Fibroblast of gingiva (primary cell): ENCODE data around the gene LMX1A.

Experiments used
- DNase-seq: peaks from one replicate; pipeline ENCODE4 v3.0.0-alpha.2; 2011; ENCODE audit warnings: low read depth

Gene LMX1A

DNA sequence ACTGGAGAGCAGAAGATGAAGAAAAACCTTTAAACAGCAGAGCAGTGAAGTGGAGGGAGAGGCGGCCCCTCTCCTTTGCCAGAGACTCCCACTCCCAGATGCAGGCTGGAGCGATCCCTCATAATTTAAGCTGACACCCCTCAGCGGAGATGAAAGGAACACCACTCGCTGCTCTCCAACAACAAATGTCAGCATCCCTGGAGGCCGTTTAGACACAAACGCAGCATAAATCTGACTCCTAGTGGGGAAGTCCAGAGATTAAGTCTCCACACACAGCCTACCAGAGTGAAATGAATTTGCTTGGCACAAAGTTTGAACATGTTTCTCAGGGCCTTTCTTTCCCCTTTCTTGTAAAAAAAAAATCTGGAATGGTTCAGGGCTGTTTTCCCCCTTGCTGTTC lies 137.8 kb downstream of the LMX1A start:
- DNase-seq = no peak

- DNase-seq = no peak
Measured at GRCh38 chr1:165217958-165218357, 138.6 kb downstream of the LMX1A start.

- DNase-seq = no peak
Measured at GRCh38 chr1:165216254-165216653, 140.3 kb downstream of the LMX1A start.

- no peak for DNase-seq
Measured at GRCh38 chr1:165215676-165216075, 140.8 kb downstream of the LMX1A start.

GRCh38 chr1:165212229-165212628 lies 144.3 kb downstream of the LMX1A start:
- no peak for DNase-seq

DNA sequence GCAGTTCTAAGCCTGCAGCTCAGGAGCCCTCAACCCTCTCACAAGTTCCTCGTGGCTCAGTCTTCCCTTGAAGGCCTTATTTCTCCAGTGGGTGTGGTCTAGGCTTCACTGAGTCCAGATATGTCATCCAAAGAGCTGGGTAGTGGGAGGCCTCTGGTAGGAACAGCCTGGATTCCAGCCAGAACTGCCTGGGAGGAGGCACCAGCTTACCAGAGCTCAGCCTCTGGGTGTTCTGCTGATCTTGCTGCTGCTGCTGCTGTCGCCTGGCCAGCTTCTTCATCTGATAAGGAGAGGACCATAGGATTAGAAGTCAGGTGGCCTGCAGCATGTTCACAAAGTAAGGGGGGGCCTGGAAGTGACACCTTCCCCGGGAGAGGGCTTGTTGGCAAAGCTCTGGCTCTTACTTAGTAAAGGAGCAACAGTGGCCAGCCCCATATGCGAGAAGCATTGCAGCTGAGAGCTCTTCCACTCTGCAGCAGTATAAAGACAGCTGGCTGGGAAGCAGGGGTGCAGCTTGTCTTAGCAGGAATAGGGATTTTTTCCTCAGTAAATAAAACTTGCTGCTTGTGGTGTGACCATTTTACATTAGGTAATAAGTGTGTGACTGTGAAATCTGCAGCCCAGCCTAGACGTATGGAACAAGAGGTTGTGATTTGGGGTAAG lies 148.5 kb downstream of the LMX1A start:
- no peak for DNase-seq

DNA sequence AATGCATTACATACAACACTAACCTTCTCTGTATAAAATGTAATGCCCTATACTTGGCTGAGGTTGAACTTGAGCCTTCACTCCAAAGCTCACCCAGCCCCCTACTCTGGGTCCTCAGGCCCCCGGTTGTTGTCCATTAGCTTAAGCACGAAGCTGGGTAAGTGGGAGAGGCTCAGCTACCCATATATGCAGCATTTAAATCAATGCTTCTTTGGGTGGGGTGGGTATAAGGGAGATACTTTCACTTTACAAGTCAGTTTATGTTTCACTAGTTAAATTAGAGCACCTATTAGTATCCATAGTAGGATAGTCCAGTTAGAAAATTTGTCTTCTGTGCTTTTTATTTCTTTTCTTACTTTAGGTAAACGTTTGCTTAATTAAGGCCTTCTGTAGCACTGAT lies 151.4 kb downstream of the LMX1A start:
- DNase-seq = no peak

- no peak for DNase-seq
Measured at GRCh38 chr1:165204548-165204947, 152.0 kb downstream of the LMX1A start.

- DNase-seq = no peak
Measured at GRCh38 chr1:165191087-165191486, 165.4 kb downstream of the LMX1A start.

DNA sequence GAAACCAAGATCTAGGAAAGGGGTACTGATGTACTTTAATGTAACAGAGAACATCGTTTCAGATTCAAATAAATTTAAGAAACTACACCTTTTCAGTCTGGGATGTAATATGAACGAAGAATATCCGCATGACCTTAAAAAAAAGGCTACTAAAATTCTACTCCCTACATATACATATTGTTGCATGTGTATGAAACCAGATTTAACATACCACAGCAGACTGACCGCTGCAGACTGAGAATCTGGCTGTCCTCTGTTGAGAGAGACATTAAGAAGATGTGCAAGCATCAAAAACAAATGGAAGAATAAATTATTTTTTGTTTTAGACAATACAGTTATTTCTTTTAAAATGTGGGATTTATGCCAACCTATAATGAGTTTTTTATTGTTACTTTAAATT lies 166.6 kb downstream of the LMX1A start:
- DNase-seq = no peak

DNA sequence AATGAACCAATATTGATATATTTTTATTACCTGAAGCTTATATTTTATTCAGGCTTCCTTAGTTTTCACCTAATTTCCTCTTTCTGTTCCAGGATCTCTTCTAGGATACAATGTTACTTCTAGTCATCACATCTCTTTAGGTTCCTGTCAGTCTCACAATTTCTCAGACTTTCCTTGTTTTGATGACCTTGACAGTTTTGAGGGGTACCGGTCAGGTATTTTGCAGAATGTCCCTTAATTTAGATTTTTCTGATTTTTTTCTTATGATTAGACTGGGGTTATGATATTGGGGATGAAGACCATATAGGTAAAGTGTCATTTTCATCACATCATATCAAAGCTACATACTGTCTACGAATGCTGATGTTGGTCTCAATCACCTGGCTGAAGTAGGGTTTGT lies 167.5 kb downstream of the LMX1A start:
- no peak for DNase-seq

GRCh38 chr1:165187031-165188009 lies 169.2 kb downstream of the LMX1A start:
- no peak for DNase-seq

GRCh38 chr1:165185161-165185889 lies 171.2 kb downstream of the LMX1A start:
- DNase-seq = no peak

- no peak for DNase-seq
Measured at GRCh38 chr1:165182975-165183374, 173.5 kb downstream of the LMX1A start.

DNA sequence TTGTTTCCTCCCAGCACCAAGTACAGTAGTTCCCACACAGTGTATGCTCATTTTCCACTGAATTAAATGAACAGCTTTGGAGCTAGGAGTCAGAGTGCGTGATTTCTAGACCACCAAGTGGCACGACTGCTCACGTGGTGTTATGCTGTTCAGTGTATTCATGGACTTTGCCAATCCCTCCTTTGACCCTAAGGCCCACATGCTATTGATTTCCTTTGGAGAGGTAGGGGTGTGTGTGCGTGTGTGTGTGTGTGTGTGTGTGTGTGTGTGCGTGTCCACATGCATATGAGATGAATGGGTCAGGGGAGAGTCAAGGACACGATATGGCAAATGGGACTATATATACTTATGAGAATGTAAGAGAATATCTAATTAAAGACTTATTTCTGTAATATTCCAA lies 177.2 kb downstream of the LMX1A start:
- DNase-seq = no peak

DNA sequence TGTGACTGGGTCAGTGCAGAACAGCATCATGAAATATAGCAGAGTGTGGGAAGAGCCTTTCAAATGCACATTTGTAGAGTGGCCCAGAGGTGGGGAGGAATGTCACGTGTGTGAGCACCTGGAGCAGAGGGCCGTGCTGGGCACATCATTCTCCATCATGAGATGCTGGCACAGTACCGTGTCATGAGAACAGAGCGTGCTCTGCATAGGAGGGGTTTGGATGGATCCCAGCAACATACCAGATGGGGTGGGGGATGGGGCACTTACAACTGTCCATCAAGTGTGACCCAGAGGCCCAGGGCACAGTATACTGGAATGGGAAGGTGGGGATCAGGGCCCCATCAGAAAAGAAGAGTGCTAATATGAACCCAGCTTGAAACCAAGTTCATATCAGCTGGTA lies 182.0 kb downstream of the LMX1A start:
- no peak for DNase-seq

GRCh38 chr1:165173818-165174217 lies 182.7 kb downstream of the LMX1A start:
- DNase-seq = no peak

GRCh38 chr1:165173409-165173808 lies 183.1 kb downstream of the LMX1A start:
- no peak for DNase-seq

DNA sequence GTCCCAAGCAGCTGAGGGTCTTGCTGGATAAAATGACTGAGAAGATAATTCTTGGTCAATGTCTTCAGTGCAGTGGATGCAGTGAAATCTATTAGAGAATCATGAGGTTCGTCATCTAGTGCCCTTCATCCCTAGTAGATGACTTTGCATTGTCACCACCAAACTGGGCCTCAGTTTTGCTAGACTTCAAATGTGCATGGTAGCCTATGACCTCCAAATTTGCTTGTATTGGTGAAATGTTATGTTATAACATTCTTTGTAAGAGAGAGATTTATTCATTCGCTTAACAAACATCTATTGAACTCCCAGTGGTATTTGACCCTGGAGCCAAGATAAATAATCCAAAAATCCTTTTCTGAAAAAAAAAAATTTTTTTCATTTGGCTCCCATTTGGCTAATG lies 183.8 kb downstream of the LMX1A start:
- no peak for DNase-seq

- no peak for DNase-seq
Measured at GRCh38 chr1:165169729-165170128, 186.8 kb downstream of the LMX1A start.

DNA sequence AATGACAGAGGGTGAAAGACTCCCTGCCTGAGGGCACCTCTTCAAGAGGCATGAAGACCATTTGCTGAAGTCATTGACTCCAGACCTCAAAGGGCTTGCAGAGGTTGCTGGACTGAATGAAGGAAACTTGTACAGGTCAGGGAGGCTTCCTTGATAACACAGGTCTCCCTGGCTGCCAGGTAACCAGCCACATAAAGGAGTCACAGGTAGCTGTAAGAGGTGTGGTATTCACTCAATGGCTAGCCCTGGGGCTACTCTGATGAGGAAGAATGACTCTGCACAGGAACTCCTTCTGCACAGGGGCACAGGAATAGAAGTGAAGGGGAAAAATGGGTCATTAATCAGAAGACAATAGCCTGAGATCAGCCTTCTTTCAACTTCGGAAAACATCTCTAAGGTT lies 187.5 kb downstream of the LMX1A start:
- DNase-seq = no peak

GRCh38 chr1:165168467-165168866 lies 188.0 kb downstream of the LMX1A start:
- DNase-seq = no peak
